GM20000 (cell line): ENCODE results near the gene DHDDS.
A peak's percentile ranks its signal among the peaks of the same experiment; 100 is the strongest.
"Not testable (repeated sequence)": the region's sequence is repeated elsewhere in the genome, so short reads cannot be mapped to it uniquely, and the experiment has no call there.

ENCODE experiments used
- DNase-seq: peaks from one replicate; pipeline ENCODE4 v3.0.0; 2012; ENCODE audit warnings: low spot score
- TF ChIP-seq, protein P1 (sequence below): IDR thresholded peaks from 2 replicates; pipeline ENCODE4 v1.5.1; 2012; ENCODE audit warnings: mild to moderate bottlenecking, control low read depth; ENCODE audit errors: extremely low read depth, missing control alignments

The DHDDS gene

GRCh38 chr1:26431979-26432695 is at the start of gene DHDDS:
Gene DHDDS (plus strand): TSS chr1:26432321. CDS start chr1:26432946, 625 bp downstream.
- DNase-seq: peak; percentile 95
- TF ChIP-seq, protein P1, sequence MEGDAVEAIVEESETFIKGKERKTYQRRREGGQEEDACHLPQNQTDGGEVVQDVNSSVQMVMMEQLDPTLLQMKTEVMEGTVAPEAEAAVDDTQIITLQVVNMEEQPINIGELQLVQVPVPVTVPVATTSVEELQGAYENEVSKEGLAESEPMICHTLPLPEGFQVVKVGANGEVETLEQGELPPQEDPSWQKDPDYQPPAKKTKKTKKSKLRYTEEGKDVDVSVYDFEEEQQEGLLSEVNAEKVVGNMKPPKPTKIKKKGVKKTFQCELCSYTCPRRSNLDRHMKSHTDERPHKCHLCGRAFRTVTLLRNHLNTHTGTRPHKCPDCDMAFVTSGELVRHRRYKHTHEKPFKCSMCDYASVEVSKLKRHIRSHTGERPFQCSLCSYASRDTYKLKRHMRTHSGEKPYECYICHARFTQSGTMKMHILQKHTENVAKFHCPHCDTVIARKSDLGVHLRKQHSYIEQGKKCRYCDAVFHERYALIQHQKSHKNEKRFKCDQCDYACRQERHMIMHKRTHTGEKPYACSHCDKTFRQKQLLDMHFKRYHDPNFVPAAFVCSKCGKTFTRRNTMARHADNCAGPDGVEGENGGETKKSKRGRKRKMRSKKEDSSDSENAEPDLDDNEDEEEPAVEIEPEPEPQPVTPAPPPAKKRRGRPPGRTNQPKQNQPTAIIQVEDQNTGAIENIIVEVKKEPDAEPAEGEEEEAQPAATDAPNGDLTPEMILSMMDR: no peak

DNA sequence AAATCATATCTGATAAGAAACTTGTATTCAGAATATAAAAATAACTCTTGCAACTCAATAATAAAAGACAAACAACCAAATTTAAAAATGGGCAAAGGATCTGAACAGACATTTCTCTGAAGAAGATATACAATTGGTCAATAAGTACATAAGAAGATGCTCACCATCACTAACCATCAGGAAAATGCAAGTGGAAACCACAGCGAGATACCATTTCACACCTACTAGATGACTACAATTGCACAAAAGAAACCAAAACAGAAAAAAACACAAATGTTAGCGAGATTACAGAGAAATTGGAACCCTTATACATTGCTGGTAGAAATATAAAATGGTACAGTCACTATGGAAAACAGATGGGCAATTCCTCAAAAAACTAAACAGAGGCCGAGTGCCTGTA is 48.0 kb upstream of the DHDDS start:
- DNase-seq: no peak
- TF ChIP-seq, protein P1: no peak

DNA sequence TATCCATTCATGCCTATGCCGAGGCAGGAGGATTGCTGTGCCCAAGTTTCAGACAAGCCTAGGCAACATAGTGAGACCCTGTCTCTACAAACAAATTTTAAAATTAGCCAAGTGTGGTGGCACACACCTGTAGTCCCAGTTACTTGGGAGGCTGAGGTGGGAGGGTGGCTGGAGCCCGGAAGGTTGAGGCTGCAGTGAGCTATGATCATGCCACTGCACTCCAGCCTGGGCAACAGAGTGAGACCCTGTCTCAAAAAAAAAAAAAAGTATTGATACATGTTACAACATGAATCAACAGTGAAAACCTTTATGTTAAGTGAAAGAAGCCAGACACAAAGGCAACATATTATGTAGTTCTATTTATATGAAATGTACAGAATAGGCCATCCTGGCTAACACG is 47.1 kb upstream of the DHDDS start:
- DNase-seq: not testable (repeated sequence)

- no peak for DNase-seq
- TF ChIP-seq, protein P1: no peak
Observed at GRCh38 chr1:26387447-26387846, 44.7 kb upstream of the DHDDS start.

DNA sequence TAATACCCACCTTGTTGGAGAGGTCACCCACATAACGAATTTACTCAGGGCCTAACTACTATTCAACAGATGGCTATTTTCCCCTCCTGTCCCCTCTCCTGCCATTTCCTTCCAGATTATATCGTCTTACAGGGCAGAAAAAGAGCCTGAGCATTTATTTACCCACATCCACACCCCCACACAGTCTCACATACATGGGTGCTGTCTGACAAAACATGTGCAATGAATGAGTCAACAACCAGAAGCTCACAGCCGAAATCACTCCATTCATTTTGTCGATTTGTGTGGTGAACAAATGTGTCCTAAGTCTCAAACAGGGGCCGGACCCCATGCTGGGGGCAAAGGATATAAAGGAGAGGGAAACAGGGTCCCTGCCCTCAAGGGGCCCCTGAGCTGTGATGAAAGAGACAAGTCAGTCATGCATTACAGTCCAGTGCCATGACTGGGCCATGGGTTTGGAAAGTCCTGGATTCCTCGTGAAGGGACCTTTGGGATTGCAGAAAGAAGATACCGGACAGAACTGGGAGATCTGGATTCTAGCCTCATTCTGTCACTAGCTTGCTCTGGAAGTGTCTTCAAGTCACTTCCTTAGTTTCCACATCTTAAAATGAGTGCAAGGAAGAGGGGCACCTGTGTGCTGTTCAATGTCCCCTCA is 43.2 kb upstream of the DHDDS start:
- TF ChIP-seq, protein P1: no peak
- DNase-seq: no peak

GRCh38 chr1:26389604-26390247 is 42.4 kb upstream of the DHDDS start:
- DNase-seq: no peak
- TF ChIP-seq, protein P1: no peak

- TF ChIP-seq, protein P1: peak; percentile 25
- peak; percentile 42 for DNase-seq
Observed at GRCh38 chr1:26391450-26391849, 40.7 kb upstream of the DHDDS start.
